HL-60 (cell line): ENCODE data around the gene PPP1R11.

Experiments
- CTCF ChIP-seq: IDR thresholded peaks from one replicate; pipeline ENCODE4 v1.5.1; 2011; ENCODE audit warnings: low read length, control low read depth, inconsistent platforms; ENCODE audit not compliant: insufficient read depth
- GABPA ChIP-seq: IDR thresholded peaks from 2 replicates; pipeline ENCODE4 v1.6.1; 2012; ENCODE audit warnings: low read depth
- POLR2AphosphoS5 ChIP-seq: IDR thresholded peaks from 2 replicates; pipeline ENCODE4 v1.6.1; 2012; ENCODE audit warnings: low read depth

GRCh38 chr6:30077218-30077617 is 10.2 kb downstream of the PPP1R11 start:
- TF ChIP-seq CTCF = no peak
- no peak for TF ChIP-seq POLR2AphosphoS5
- no peak for TF ChIP-seq GABPA
